GM11168 (cell line): ENCODE measurements around the gene TMIGD3.

Experiments
- in situ Hi-C: fragments of 300-500 bp; cut with MboI; formaldehyde crosslinking; loops from one replicate; pipeline ENCODE4 v1.12.0; 2022; ENCODE audit warnings: low sequenced_read_pairs; ENCODE audit not compliant: unreplicated experiment

TMIGD3 gene

DNA sequence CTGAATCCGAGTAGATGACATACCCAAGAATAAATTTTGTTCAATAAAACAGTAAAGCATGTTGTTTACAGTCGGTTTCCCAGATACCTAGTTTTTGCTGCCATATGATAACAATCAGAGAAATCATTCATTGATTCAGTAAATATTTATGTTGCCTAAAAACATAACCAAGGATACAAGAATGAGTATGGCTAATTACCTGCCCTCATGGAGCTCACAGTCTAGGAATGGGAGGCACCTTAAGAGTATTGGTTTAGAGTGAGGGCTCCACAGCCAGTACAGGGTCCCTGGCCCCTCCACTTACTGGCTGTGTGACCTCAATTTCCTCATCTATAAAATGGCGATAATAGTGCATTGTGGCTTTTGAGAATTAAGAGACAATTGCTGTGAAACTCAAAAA lies 53.2 kb downstream of the TMIGD3 start:
- in situ Hi-C loops, result no loop called here

GRCh38 chr1:111449703-111450017 lies 53.8 kb downstream of the TMIGD3 start:
- in situ Hi-C loops, result no loop called here

GRCh38 chr1:111448918-111449702 lies 54.3 kb downstream of the TMIGD3 start, which contains the start of the genes ATP5PB and WDR77:
TSS of gene ATP5PB (plus strand) at chr1:111449464. CDS start at chr1:111449542, 78 bp downstream.
TSS of gene WDR77 (minus strand) at chr1:111449256. CDS start at chr1:111449169, 87 bp downstream.
- in situ Hi-C loops, result no loop called here

DNA sequence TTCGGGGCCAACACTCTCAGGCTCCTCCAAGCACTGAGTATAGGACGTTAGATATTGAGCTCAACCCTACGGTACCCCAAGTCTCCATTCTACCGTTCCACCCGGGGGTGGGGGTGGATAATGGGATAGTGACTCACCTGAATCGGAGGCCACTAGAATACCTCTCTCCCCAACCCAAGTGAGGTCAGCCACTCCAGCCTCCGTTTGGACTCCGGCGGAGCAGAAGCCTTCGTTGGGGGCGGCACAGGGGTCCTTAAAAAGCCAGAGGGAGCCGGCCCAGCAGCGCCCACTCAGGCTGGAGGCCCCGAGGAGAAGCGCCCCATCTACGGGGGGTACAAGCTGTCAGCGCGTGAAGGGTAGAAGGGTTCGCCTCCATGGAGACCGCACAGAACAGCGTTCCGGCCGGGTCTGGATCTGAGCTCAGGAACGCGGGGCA lies 54.9 kb downstream of the TMIGD3 start:
- in situ Hi-C loops, result no loop called here

DNA sequence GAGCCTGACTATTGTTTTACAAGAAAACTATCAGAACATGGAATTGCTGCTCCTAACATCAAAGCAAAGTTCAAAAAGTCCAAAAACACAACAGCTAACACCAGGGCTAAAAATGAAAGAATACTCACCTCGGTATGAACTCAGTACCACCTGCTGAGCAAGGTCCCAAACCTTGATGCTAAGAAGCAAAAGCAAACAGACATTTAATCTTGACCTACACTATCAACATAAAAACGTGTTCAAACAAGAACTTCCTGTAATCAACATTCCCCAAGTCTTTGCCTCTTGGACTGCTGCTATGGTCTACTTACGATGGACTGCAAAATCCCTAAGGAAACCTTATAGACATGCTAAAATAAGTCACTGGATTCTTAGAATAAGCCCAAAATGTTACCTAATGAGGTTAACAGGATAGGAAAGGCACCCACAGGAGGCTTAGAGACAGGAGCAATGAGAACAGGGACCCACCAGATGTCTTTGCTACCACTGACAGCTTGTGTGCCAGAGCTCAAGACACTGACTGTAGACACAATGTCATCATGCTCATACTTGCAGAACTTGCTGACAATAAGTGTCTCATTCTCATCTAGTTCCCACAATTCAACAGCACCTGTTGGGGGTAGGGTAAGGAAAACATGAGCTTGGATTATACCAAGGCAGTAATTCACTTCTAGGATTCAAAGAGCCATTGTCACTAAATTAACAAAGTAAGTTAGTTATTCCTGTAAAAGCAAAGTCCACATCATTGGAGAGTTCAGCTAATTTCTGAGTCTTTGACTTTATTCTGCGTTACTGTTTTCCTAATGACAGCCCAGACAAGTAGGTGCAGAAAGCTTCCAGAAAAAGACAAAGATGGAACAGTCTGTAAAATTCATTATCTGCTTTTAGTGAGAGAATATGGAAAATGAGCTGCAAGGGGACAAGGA lies 56.2 kb downstream of the TMIGD3 start:
- in situ Hi-C loops, result no loop called here

GRCh38 chr1:111446546-111446945 lies 56.9 kb downstream of the TMIGD3 start:
- in situ Hi-C loops, result no loop called here

- in situ Hi-C loops, result no loop called here
Observed at GRCh38 chr1:111444031-111444430, 59.4 kb downstream of the TMIGD3 start.

GRCh38 chr1:111442457-111442856 lies 61.0 kb downstream of the TMIGD3 start:
- in situ Hi-C loops, result no loop called here

GRCh38 chr1:111441573-111442192 lies 61.8 kb downstream of the TMIGD3 start:
- in situ Hi-C loops, result no loop called here

GRCh38 chr1:111439461-111440351 lies 63.7 kb downstream of the TMIGD3 start:
- in situ Hi-C loops, result no loop called here

GRCh38 chr1:111436726-111437125 lies 66.7 kb downstream of the TMIGD3 start:
- in situ Hi-C loops, result no loop called here
